ENCODE data around the gene NCOA7.

DNA sequence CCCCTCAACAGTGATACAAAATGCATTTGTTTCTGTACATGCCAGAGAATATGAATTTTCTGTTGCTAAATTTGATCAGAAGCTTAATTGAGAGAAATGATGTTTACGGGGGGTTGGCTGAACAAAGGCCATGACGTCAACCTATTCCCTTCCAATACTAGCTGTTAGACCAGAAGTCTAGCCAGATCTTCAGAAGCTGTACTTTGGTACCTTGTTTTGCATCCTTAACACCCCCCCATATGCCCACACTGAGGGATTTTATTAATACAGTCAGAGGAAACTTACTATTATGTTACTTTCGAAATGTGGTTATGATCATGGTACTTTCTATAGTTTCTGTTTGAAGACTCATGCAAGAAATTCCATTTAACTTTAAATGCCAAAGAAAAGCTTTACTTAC is 3.1 kb downstream of the NCOA7 start:
- TF ChIP-seq, protein P1, sequence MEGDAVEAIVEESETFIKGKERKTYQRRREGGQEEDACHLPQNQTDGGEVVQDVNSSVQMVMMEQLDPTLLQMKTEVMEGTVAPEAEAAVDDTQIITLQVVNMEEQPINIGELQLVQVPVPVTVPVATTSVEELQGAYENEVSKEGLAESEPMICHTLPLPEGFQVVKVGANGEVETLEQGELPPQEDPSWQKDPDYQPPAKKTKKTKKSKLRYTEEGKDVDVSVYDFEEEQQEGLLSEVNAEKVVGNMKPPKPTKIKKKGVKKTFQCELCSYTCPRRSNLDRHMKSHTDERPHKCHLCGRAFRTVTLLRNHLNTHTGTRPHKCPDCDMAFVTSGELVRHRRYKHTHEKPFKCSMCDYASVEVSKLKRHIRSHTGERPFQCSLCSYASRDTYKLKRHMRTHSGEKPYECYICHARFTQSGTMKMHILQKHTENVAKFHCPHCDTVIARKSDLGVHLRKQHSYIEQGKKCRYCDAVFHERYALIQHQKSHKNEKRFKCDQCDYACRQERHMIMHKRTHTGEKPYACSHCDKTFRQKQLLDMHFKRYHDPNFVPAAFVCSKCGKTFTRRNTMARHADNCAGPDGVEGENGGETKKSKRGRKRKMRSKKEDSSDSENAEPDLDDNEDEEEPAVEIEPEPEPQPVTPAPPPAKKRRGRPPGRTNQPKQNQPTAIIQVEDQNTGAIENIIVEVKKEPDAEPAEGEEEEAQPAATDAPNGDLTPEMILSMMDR (IDR thresholded peaks at IDR 0.05) = no peak
- no peak for TF ChIP-seq POLR2A (IDR thresholded peaks at IDR 0.05)
- no peak for TF ChIP-seq POLR2AphosphoS5 (IDR thresholded peaks at IDR 0.05)
